Measurements from ENCODE around the gene TMEM123.
"Not testable (repeated sequence)": the region's sequence is repeated elsewhere in the genome, so short reads cannot be mapped to it uniquely, and the experiment has no call there.

DNA sequence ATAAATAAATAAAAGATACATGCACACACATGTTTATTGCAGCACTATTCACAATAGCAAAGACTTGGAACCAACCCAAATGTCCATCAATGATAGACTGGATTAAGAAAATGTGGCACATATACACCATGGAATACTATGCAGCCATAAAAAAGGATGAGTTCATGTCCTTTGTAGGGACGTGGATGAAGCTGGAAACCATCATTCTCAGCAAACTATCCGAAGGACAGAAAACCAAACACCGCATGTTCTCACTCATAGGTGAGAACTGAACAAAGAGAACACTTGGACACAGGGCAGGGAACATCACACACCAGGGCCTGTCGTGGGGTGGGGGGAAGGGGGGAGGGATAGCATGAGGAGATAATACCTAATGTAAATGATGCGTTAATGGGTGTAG, 7.9 kb downstream of the TMEM123 start:
- TF ChIP-seq, protein P1, sequence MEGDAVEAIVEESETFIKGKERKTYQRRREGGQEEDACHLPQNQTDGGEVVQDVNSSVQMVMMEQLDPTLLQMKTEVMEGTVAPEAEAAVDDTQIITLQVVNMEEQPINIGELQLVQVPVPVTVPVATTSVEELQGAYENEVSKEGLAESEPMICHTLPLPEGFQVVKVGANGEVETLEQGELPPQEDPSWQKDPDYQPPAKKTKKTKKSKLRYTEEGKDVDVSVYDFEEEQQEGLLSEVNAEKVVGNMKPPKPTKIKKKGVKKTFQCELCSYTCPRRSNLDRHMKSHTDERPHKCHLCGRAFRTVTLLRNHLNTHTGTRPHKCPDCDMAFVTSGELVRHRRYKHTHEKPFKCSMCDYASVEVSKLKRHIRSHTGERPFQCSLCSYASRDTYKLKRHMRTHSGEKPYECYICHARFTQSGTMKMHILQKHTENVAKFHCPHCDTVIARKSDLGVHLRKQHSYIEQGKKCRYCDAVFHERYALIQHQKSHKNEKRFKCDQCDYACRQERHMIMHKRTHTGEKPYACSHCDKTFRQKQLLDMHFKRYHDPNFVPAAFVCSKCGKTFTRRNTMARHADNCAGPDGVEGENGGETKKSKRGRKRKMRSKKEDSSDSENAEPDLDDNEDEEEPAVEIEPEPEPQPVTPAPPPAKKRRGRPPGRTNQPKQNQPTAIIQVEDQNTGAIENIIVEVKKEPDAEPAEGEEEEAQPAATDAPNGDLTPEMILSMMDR (IDR thresholded peaks at IDR 0.05; ENCODE audit: low read length): not testable (repeated sequence)
- TF ChIP-seq EZH2 (IDR thresholded peaks at IDR 0.05; ENCODE audit: borderline replicate concordance, low read length): not testable (repeated sequence)

All from OCI-LY1 (cell line).